ENCODE data around the gene MPDZ.

MPDZ gene

GRCh38 chr9:13186091-13186490 lies 93.4 kb downstream of the MPDZ start:
- no peak for DNase-seq (ENCODE audit: low read depth)

- DNase-seq (ENCODE audit: low read depth) = no peak
These were observed 97.8 kb downstream of the MPDZ start for GRCh38 chr9:13181652-13182051.

DNA sequence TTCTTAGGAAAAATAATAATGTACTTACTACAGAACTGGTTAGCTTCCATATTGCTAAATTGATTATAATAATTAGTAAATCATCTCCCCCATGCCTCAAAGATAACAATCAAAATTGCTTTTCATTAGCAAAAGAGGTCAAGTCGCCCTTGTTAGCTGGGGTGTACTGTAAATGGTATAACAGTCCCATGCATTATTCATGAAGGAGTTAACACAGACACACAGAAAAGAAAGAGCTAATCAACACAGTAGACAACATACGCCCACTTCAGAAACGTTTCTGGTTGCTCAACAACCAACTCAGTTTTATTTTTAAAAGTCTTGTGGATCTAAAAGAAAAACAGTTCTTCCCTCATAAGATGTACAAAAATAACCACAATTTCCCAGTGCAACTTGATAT lies 100.2 kb downstream of the MPDZ start:
- no peak for DNase-seq (ENCODE audit: low read depth)

DNA sequence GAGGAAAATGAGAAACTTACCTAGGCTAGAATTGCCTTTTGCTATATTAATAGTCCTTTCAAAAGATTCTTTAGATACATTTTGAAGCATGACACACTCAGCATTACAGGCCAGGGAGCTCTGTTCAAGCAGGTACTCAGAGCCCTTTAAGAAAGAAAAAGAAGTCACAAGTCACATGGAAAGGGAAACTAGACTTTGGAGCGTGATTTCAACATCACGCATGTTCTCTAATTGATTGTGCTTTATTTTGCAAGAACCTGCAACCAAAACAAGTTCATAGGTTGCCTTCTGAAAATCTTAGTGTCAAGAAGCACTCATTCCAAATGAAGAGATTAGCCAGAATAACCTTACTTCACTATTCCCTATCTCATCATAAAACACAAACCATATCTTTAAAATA lies 103.8 kb downstream of the MPDZ start:
- no peak for DNase-seq (ENCODE audit: low read depth)

GRCh38 chr9:13174906-13175639 lies 104.4 kb downstream of the MPDZ start:
- DNase-seq (ENCODE audit: low read depth) = no peak

- no peak for DNase-seq (ENCODE audit: low read depth)
These were observed 105.9 kb downstream of the MPDZ start for GRCh38 chr9:13173553-13173952.

GRCh38 chr9:13171261-13171660 lies 108.2 kb downstream of the MPDZ start:
- DNase-seq (ENCODE audit: low read depth) = no peak

DNA sequence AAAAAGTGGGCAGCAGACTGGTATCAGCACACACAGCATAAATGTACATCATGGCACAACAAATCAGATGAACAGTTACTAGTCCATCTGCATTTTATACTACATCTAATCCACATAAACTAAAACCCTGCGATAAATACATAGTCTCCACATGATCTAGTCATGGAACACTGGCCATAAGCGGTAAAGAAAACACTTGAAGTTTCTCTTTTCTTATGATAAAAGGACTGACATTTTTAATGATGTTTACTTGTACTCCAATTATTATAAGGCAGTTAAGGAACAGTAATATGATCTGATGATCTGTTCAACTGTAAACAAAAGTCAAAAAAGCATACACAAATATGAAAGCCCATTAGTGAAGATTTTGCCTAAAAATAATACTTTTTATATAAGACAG lies 112.5 kb downstream of the MPDZ start:
- no peak for DNase-seq (ENCODE audit: low read depth)

DNA sequence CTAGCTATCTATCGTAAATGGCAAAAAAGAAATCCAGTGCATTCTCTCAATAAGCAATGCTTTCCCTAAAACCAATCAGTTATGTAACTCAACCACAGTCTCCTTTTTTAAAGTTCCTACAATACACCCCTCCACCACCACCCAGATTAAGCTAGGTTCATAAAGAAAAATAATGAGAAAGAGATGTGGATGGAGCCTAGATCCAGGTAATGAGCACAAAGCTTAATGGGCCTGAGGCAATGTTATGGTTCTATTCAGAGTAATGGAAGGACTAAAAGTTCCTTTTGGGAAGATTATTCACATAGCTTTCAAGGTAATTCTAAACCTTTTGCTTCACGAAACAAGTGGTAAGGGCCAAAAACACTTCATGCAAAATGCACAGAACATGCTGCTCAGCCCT lies 113.5 kb downstream of the MPDZ start:
- no peak for DNase-seq (ENCODE audit: low read depth)

- no peak for DNase-seq (ENCODE audit: low read depth)
These were observed 114.1 kb downstream of the MPDZ start for GRCh38 chr9:13165236-13165945.

DNA sequence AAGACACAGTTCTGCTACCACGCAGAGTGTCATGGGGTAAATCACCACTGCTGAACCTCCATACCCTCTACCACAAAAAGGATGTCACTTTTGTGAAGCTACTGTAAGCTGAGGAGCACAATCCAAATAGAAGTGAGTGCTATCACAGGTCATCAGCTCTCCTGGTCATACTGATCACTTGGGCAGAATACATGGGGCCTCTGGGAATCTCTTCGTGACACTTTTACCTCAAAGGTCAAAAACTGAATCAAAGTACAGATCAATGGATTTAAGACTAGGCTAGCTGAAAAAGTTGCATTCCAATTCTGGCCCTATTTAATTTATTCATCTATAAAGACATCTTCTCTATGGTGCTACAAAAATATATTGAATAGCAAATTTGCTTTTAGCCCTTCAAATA lies 115.5 kb downstream of the MPDZ start:
- no peak for DNase-seq (ENCODE audit: low read depth)

- no peak for DNase-seq (ENCODE audit: low read depth)
These were observed 116.2 kb downstream of the MPDZ start for GRCh38 chr9:13163287-13163686.

DNA sequence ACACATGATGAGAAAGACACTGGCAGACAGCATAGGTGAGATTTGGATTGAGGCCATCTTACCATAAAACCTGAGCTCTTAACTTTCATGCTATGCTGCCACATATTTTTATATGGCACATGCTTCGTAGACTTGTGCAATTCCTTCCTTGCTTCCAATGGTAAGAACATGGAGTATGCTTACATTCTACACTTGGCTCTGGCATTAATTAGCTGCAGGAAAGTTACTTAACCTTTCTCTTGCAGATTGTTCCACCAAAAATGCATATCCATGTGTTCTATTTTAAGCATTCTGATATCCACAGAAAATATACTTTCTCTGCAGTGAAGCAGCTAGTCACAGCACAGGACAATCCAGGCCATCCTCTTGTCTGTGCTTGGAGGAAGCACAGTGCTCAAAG lies 119.4 kb downstream of the MPDZ start:
- DNase-seq (ENCODE audit: low read depth) = no peak

GRCh38 chr9:13158986-13159385 lies 120.5 kb downstream of the MPDZ start:
- no peak for DNase-seq (ENCODE audit: low read depth)

DNA sequence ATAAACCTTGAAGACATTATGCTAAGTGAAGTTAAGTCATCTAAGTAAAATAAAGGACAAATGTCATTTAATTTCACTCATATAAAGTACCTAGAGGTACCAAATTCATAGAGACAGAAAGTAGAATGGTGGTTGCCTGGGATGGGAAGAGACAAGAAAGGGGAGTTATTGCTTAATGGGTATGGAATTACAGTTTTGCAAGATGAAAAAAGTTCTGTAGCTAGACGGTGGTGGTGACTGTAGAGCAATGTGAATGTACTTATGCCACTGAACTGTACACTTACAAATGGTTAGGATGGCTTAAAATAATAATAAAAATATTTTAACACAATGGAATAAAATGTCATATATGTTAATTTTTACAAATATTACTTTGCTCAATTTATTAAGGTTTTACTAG lies 128.0 kb downstream of the MPDZ start:
- DNase-seq (ENCODE audit: low read depth) = no peak

GRCh38 chr9:13149454-13149853 lies 130.0 kb downstream of the MPDZ start:
- no peak for DNase-seq (ENCODE audit: low read depth)

- DNase-seq (ENCODE audit: low read depth) = no peak
These were observed 132.7 kb downstream of the MPDZ start for GRCh38 chr9:13146840-13147239.

GRCh38 chr9:13145340-13145739 lies 134.2 kb downstream of the MPDZ start:
- no peak for DNase-seq (ENCODE audit: low read depth)

DNA sequence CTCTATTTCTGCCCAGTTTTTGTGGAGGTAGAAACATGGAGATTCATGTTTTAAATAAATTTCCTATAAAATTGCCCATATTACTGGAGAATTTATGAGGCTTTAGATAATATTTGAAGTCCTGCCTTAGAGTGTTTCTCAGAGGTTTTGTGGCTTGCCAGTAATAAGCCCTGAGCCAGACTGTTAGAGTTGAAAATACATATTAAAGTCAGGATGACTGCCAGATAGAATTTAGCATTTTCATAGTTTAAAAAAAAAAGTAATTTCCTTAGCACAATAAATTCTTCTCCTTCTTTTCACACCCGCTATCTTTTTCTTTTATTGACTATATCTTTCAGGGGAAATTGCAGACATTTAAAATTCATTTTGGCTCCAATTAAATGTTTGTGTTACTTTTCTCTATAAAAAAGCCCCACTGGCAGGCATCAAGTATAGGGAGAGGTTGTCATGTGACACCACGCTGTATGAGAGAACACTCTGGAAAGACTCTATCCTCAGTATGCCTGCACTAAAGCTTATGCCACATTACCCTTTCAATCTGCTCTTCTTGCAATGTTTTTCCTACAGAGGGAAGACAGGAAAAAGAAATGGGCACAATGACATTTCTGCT lies 135.2 kb downstream of the MPDZ start:
- no peak for DNase-seq (ENCODE audit: low read depth)

- no peak for DNase-seq (ENCODE audit: low read depth)
These were observed 136.2 kb downstream of the MPDZ start for GRCh38 chr9:13143281-13143680.

DNA sequence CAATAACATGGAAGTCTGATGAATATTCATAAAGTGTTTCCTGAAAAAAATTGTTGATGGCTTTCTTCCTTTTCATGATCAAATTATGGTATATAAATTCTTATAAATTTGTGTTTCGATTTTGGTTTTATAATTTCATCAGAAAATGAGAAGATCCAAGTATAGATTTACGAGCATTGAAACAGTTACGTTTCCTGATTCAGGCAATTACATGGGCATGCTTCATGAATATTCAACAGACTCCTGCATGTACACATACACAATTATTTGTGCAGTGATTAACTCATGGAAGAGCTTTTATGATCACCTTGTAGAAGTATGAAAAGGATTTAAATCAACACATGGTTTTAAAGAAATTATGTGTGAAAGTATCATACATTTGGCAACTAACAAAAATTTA lies 136.7 kb downstream of the MPDZ start:
- DNase-seq (ENCODE audit: low read depth) = no peak

- DNase-seq (ENCODE audit: low read depth) = no peak
These were observed 137.9 kb downstream of the MPDZ start for GRCh38 chr9:13141629-13142028.

- no peak for DNase-seq (ENCODE audit: low read depth)
These were observed 138.5 kb downstream of the MPDZ start for GRCh38 chr9:13140843-13141592.

Measured in stimulated activated CD8-positive, alpha-beta memory T cell treated with anti-CD3 and anti-CD28 coated beads, Interleukin-12 subunit alpha, Interleukin-12 subunit beta, amount 100 ng/mL, for 1 hour (primary cell).